RWPE2 (cell line): ENCODE data around the gene C1orf21.

Experiments used
- ATAC-seq: fragments of 200-7000 bp; cut with Tn5 transposase; 3 replicates; pipeline ENCODE4 v1.9.1; 2021; ENCODE audit warnings: low read depth
- DNase-seq: peaks from one replicate; pipeline ENCODE4 v3.0.0-alpha.2; 2020; ENCODE audit warnings: low spot score
- H3K27ac ChIP-seq: fragments of 450-650 bp; 2 replicates; pipeline ENCODE4 v1.5.1; 2017; ENCODE audit warnings: mild to moderate bottlenecking; ENCODE audit not compliant: poor library complexity, severe bottlenecking
- H3K27me3 ChIP-seq: fragments of 250-450 bp; sonication (Bioruptor Pico); 2 replicates; pipeline ENCODE4 v1.5.1; 2021; ENCODE audit warnings: mild to moderate bottlenecking, moderate library complexity; ENCODE audit not compliant: insufficient read depth, poor library complexity, severe bottlenecking
- H3K36me3 ChIP-seq: fragments of 250-450 bp; sonication (Bioruptor Pico); 2 replicates; pipeline ENCODE4 v1.5.1; 2020; ENCODE audit warnings: low read depth, mild to moderate bottlenecking, moderate library complexity
- H3K4me1 ChIP-seq: fragments of 250-450 bp; sonication (Bioruptor Pico); 2 replicates; pipeline ENCODE4 v1.5.1; 2021; ENCODE audit warnings: mild to moderate bottlenecking, moderate library complexity; ENCODE audit not compliant: insufficient read depth, poor library complexity, severe bottlenecking
- H3K4me3 ChIP-seq: fragments of 250-450 bp; sonication (Bioruptor Pico); 2 replicates; pipeline ENCODE4 v1.5.1; 2021; ENCODE audit warnings: mild to moderate bottlenecking, moderate library complexity; ENCODE audit not compliant: severe bottlenecking
- H3K9me3 ChIP-seq: fragments of 250-450 bp; sonication (Bioruptor Pico); 2 replicates; pipeline ENCODE4 v1.5.1; 2021; ENCODE audit warnings: mild to moderate bottlenecking, moderate library complexity; ENCODE audit not compliant: severe bottlenecking
- CTCF ChIP-seq: fragments of 450-650 bp; IDR thresholded peaks from one replicate; pipeline ENCODE4 v1.5.1; 2017; ENCODE audit warnings: mild to moderate bottlenecking, moderate library complexity; ENCODE audit not compliant: poor library complexity, severe bottlenecking

The C1orf21 gene

DNA sequence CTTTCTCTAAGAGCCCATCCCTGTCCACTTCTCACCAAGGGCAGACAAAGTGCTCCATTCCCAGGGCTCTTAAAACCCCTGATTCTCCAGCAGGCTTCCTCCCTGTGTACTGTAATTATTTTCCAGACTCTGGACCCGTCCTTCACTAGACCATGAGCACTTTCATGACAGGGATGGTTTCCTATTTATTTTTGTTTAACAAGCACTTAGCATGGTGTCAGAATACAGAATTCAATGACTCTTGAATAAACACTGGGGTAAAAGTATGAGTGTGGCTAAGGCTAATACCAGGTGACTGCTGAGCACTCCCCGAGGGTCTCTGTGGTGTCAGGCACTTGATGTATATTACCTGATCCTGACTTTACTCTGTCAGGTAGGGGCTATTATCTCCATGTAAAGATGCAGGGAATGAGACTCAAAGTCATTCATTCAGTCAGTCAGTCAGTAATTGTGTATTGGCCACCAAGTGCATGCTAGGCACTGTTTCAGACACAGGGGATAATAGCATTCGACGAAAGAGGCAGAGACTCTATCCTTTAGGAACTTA, 47.2 kb downstream of the C1orf21 start:
- Histone ChIP-seq H3K27ac (no peak overlapping the region), H3K4me1 (no peaks in the 10 kb centered on the region), H3K9me3 (no peaks in the 10 kb centered on the region), H3K4me3 (no peak overlapping the region), H3K27me3 (no peaks in the 10 kb centered on the region), H3K36me3 (no peaks in the 10 kb centered on the region)
- ATAC-seq (no peak), DNase-seq (no peak)
- TF ChIP-seq CTCF, result no peak

GRCh38 chr1:184437291-184437690, 50.5 kb downstream of the C1orf21 start:
- Histone ChIP-seq H3K4me1 (no peaks in the 10 kb centered on the region), H3K27ac (no peak overlapping the region), H3K36me3 (no peaks in the 10 kb centered on the region), H3K27me3 (no peaks in the 10 kb centered on the region), H3K9me3 (no peaks in the 10 kb centered on the region), H3K4me3 (no peak overlapping the region)
- TF ChIP-seq CTCF, result no peak
- no peak for DNase-seq
- ATAC-seq, result no peak

DNA sequence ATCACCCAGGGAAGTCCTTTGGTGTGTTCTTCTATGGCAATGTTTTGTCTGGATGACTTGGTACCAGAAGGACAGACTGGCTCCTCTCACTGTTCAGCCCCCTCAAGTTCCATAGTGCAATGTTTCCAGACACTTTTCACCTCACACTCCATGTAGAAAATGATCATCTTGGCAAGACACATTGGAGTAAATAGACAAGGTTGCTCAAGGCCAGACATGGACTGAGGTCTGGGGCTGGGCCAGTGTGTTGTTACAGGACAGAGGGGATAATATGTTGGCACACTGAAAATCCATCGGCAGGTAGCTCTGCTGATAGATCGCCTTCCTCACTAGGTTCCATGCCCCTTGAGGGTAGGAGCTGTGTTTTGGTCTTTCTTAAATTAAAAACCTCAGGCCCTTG, 51.5 kb downstream of the C1orf21 start:
- H3K9me3 ChIP-seq, result no peaks in the 10 kb centered on the region
- no peak for DNase-seq
- ATAC-seq, result no peak
- no peaks in the 10 kb centered on the region for H3K4me1 ChIP-seq
- no peak for TF ChIP-seq CTCF
- no peak overlapping the region for H3K4me3 ChIP-seq
- no peaks in the 10 kb centered on the region for H3K36me3 ChIP-seq
- H3K27ac ChIP-seq, result no peak overlapping the region
- H3K27me3 ChIP-seq, result no peaks in the 10 kb centered on the region

DNA sequence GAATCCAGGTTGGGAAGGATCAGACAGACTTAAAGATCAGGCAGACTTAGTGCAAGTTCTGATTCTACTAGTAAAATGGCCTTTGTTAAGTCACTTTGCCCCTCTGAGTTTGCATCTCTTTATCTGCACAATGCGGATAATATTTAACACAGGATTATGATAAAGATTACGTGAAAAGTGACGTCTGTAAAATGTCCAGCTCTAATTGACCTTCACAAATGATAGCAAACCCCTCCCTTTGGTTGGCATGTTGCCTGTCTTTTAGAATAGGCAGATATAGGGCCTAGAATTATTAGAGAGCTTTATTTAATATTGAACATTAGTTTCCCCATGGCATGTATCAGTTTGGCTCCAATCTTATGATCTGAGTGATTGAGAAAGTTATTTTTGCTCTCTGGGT, 55.4 kb downstream of the C1orf21 start:
- no peaks in the 10 kb centered on the region for H3K27me3 ChIP-seq
- no peak overlapping the region for H3K27ac ChIP-seq
- no peak for TF ChIP-seq CTCF
- H3K36me3 ChIP-seq, result no peaks in the 10 kb centered on the region
- H3K9me3 ChIP-seq, result no peaks in the 10 kb centered on the region
- no peak for DNase-seq
- ATAC-seq, result no peak
- no peak overlapping the region for H3K4me3 ChIP-seq
- no peaks in the 10 kb centered on the region for H3K4me1 ChIP-seq

- Histone ChIP-seq H3K4me1 (no peaks in the 10 kb centered on the region), H3K27me3 (no peaks in the 10 kb centered on the region), H3K4me3 (no peak overlapping the region), H3K36me3 (no peaks in the 10 kb centered on the region), H3K9me3 (no peaks in the 10 kb centered on the region), H3K27ac (no peak overlapping the region)
- DNase-seq, result no peak
- TF ChIP-seq CTCF, result no peak
- ATAC-seq, result no peak
Observed at GRCh38 chr1:184443201-184443600, 56.4 kb downstream of the C1orf21 start.
